Measurements from ENCODE around the gene ARSJ. TPM values are rescaled to one million over a fixed set of nuclear protein-coding genes. Genes with fewer than 3 reads are reported as not detected.
"Not testable (repeated sequence)": the region's sequence is repeated elsewhere in the genome, so short reads cannot be mapped to it uniquely, and the experiment has no call there.

The ARSJ gene
- total RNA-seq, 4 donors from 2014 or later, result 7.0 to 37.9 (median 9.8) TPM

- TF ChIP-seq POLR2A (IDR thresholded peaks at IDR 0.05) (no peak), CTCF (IDR thresholded peaks at IDR 0.05) (no peak)
- Histone ChIP-seq H3K4me1 (no peaks in the 10 kb centered on the region), H3K36me3 (no peaks in the 10 kb centered on the region), H3K9me3 (no peaks in the 10 kb centered on the region), H3K27me3 (no peaks in the 10 kb centered on the region), H3K4me3 (no peak overlapping the region), H3K27ac (no peak overlapping the region)
- DNase-seq, result no peak
- intact Hi-C loops (cut with DNase I; ENCODE audit: low total_unique reads), result no loop called here
Measured at GRCh38 chr4:114012749-114013148, 33.3 kb upstream of the ARSJ start.

GRCh38 chr4:114005569-114006442, 26.4 kb upstream of the ARSJ start:
- Histone ChIP-seq H3K36me3 (no peaks in the 10 kb centered on the region), H3K27me3 (no peaks in the 10 kb centered on the region), H3K4me3 (no peak overlapping the region), H3K9me3 (no peaks in the 10 kb centered on the region), H3K27ac (no peak overlapping the region), H3K4me1 (no peaks in the 10 kb centered on the region)
- TF ChIP-seq POLR2A (IDR thresholded peaks at IDR 0.05) (no peak), CTCF (IDR thresholded peaks at IDR 0.05) (no peak)
- intact Hi-C loops (cut with DNase I; ENCODE audit: low total_unique reads), result no loop called here
- no peak for DNase-seq

- H3K9me3 ChIP-seq; H3K27ac ChIP-seq; DNase-seq; H3K36me3 ChIP-seq; H3K4me1 ChIP-seq; intact Hi-C loops (cut with DNase I; ENCODE audit: low total_unique reads); H3K27me3 ChIP-seq; H3K4me3 ChIP-seq: not testable (repeated sequence)
Measured at GRCh38 chr4:114004483-114005226, 25.2 kb upstream of the ARSJ start.

GRCh38 chr4:113998531-113998930, 19.1 kb upstream of the ARSJ start:
- intact Hi-C loops (cut with DNase I; ENCODE audit: low total_unique reads), result no loop called here
- no peak for TF ChIP-seq POLR2A (IDR thresholded peaks at IDR 0.05)
- no peak for TF ChIP-seq CTCF (IDR thresholded peaks at IDR 0.05)
- no peak for DNase-seq
- Histone ChIP-seq H3K4me3 (no peak overlapping the region), H3K27ac (no peak overlapping the region), H3K4me1 (no peaks in the 10 kb centered on the region), H3K9me3 (no peaks in the 10 kb centered on the region), H3K36me3 (no peaks in the 10 kb centered on the region), H3K27me3 (no peaks in the 10 kb centered on the region)

GRCh38 chr4:113998079-113998478, 18.6 kb upstream of the ARSJ start:
- H3K9me3 ChIP-seq, result no peaks in the 10 kb centered on the region
- TF ChIP-seq POLR2A (IDR thresholded peaks at IDR 0.05), result no peak
- no peak for TF ChIP-seq CTCF (IDR thresholded peaks at IDR 0.05)
- DNase-seq, result no peak
- no peak overlapping the region for H3K4me3 ChIP-seq
- no peaks in the 10 kb centered on the region for H3K27me3 ChIP-seq
- H3K27ac ChIP-seq, result no peak overlapping the region
- no peaks in the 10 kb centered on the region for H3K36me3 ChIP-seq
- no peaks in the 10 kb centered on the region for H3K4me1 ChIP-seq
- intact Hi-C loops (cut with DNase I; ENCODE audit: low total_unique reads), result no loop called here

Measured in uterus (tissue), 4 donors.